RWPE1 (cell line): ENCODE results near the gene AUTS2.

Experiments
- CTCF ChIA-PET: fragments of 350-600 bp; sonication (Branson Sonifier 250); formaldehyde crosslinking; extraction: SDS; loops from one replicate; lab custom pipeline; 2021; lab: Yijun Ruan, JAX
- POLR2A ChIA-PET: fragments of 400-600 bp; formaldehyde crosslinking; extraction: SDS; loops from one replicate; lab custom pipeline; 2020; ENCODE audit warnings: antibody characterized with exemption; ENCODE audit not compliant: low non-redundant PET; lab: Yijun Ruan, JAX
- DNase-seq: peaks from one replicate; pipeline ENCODE4 v3.0.0; 2012; ENCODE audit warnings: low spot score
- H3K27ac ChIP-seq: fragments of 450-650 bp; 2 replicates; pipeline ENCODE4 v1.5.1; 2017
- TF ChIP-seq, protein P1 (sequence below): fragments of 450-650 bp; conservative IDR thresholded peaks from 2 replicates; pipeline ENCODE4 v1.5.1; 2017; ENCODE audit warnings: low read depth, mild to moderate bottlenecking

The AUTS2 gene

DNA sequence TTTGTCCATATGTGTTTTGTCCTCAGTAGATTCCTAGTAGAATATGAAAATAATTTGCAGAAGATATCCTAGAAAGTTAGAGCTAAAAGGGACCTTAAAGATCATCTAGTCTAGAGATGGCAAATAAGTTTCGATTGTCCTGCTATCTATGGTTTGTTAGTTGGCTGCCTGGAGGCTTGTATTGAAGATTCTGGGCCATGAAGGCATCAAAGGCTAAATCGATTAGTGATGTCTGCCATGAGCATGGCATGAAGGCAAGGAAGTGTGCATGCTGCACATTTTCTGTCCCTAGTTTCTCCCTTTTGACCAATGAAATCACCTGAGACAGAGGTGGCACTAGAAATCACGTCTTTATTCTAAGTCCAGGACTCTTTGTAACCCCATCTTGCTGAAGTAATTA lies 979.9 kb downstream of the AUTS2 start:
- TF ChIP-seq, protein P1, sequence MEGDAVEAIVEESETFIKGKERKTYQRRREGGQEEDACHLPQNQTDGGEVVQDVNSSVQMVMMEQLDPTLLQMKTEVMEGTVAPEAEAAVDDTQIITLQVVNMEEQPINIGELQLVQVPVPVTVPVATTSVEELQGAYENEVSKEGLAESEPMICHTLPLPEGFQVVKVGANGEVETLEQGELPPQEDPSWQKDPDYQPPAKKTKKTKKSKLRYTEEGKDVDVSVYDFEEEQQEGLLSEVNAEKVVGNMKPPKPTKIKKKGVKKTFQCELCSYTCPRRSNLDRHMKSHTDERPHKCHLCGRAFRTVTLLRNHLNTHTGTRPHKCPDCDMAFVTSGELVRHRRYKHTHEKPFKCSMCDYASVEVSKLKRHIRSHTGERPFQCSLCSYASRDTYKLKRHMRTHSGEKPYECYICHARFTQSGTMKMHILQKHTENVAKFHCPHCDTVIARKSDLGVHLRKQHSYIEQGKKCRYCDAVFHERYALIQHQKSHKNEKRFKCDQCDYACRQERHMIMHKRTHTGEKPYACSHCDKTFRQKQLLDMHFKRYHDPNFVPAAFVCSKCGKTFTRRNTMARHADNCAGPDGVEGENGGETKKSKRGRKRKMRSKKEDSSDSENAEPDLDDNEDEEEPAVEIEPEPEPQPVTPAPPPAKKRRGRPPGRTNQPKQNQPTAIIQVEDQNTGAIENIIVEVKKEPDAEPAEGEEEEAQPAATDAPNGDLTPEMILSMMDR = no peak
- ChIA-PET CTCF (no interaction called here), POLR2A (interaction anchor here (0.7 kb wide), 1 partner anchor 21 kb away, joined by 5 read pairs; no protein-coding TSS in a partner anchor)
- DNase-seq = no peak
- H3K27ac ChIP-seq = no peak overlapping the region

DNA sequence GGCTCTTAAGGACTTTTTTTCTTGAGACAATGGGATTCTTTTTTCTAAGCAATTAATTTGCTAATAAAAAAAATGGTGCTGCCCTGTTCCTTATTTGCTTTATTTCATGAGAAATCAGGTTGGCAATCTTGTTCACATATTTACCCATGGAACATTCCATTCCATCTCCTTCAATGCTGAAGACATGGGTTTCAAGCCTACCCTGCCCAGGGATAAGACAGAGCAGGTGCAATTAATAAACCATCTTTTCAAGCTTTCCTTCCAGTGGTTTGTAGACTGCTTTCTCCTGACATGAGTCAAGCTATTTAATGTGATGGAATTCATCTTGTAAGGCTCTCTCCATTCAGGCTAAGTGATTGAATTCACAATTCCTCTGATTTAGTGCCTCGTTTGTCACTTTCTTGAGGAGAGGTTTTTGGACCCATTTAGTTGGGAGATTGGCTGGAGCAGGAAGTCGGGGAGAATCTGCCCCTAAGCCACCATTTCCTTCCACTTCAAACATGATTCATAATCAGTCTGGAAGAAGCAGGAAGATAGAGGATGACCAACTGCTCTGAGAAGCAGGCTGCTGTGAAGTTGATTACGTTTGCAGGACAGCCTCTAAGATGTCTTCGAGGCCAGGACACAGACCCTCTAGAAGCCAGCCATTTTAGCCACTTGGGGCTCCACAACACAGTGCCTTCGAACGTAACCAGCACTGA lies 981.3 kb downstream of the AUTS2 start:
- ChIA-PET CTCF (no interaction called here), POLR2A (no interaction called here)
- DNase-seq = no peak
- TF ChIP-seq, protein P1 = no peak
- no peak overlapping the region for H3K27ac ChIP-seq

DNA sequence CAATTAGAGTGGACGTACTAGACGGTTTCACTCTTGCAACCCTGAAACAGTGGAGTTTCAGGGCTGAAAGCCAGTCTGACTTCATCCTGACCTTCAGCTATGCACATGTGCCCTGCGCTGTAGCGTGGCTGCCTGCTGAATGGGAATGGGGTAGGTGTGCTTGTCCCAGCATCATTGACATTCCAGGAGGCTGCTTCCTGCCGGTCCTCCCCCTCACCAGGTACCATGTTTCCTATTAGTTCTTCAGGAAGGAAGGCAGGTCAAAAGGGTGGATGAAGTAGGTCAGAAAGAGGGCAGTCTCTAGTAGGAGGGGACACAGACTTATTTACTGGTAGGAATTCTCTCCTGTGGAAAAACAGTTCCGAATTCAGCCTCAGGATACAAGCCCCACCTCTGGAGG lies 981.9 kb downstream of the AUTS2 start:
- ChIA-PET POLR2A (no interaction called here), CTCF (no interaction called here)
- DNase-seq = no peak
- TF ChIP-seq, protein P1 = no peak
- H3K27ac ChIP-seq = no peak overlapping the region

DNA sequence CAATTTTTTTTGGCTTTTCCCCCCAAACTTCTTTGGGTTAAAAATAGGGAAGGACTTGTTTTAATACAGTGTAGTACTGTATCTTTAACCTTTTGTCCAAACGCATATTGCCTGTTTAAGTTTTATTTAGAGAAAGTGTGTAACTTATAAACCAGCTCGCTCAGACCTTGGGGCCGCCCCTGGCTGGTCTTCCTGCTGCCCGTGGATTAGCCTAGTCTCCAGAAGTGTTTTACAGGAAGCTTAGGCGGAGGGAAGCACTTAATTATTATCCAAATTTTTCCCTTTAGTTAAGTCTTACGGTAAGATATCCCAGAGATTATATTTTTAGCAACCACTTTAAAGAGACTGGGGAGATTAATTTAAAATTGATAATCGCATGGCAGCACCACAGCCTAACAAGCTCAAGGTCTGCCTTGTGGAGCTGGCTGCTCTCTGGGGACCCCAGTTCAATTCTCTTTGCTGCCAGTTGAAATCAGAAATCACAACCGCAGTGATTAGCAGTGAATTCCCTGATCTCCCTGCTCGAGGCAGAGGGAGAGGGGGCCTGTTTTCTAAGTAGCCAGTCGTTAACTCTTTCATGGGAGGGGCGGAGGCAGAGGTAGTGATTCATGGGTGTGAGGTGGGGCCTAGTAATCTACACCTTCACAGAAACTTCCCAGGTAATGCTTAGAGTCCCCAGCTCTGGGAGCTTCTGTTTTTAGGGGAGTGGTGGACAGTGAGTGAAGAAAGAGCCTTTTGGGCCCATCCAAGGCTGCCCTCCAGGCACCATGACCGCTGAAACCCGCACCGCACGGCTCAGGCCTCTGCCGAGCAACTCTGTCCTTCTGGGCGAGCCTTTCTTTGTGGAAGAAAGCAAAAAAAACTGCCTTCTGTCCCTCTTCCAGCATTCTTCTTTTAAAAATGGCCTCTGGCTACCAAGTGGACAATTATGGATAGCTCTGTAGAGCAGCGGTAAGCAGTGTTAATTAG lies 984.9 kb downstream of the AUTS2 start:
- DNase-seq = no peak
- ChIA-PET CTCF (interaction anchor here (0.6 to 0.7 kb wide), 2 partner anchors 14 to 117 kb away, joined by 3 read pairs; no protein-coding TSS in a partner anchor), POLR2A (no interaction called here)
- TF ChIP-seq, protein P1 = no peak
- no peak overlapping the region for H3K27ac ChIP-seq

DNA sequence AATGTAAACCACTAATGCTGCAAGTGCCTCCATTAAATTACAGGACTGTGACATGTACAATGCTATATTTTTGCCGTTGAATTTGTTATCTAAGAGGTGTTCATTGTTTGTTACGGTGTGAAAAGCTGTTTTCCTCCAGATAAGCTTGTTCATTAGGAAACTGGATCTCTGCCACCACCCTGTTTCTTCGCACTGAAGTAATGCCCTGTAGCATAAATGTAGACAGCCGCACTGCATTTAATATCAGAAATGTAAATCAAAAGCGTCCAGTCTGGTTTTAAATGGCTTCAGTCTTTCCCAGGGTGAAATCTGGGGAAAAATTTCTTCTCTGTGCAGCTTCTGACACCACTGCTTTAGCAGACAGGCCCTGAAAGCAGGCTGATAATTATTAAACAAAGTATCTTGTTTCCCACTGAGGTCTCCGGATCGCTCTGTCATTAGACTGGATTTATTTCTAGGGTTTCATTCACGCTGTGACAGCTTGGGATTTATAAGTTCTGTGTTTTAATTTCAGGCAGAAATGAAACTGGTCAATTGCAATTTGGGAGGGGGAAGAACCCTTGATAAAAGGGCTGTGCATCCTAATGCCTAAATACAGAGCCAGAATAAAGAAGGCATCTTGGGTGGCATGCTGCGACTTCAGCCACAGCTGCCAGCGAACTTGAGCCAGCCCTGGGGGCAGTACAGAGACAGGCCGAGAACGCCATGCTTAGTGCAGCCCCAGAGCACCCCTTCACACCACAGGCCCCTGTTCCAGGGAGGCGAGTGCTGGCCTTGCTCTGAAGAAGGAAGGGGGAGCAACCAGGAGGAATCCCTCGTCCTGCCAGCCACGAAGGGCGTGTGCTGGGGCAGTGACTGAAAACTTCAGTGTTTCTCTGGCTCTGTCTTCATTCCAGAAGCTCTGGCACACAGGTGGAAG lies 985.9 kb downstream of the AUTS2 start:
- no peak for DNase-seq
- TF ChIP-seq, protein P1 = no peak
- POLR2A ChIA-PET = no interaction called here
- no peak overlapping the region for H3K27ac ChIP-seq
- CTCF ChIA-PET = interaction anchor here (0.6 to 0.7 kb wide), 2 partner anchors 118 to 491 kb away, joined by 3 read pairs; no protein-coding TSS in a partner anchor

DNA sequence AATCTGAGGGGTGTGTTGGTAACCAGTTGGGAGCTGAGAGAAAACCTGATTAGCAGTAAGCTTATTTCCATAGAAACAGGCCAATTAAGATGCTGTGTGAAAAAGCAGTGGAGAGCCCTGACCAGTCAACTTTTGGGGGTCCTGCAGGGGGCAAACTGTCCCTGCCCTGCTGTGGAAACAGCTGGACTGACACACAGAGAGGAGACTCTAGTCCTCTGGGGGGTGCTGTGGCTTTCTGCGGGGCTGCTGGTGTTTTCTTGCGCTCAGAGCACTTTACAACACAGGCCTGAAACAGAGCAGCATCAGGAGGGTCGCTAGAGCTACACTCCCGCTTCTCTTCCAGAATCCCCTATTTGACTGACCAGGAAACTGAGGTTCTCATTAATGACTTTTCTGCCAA lies 986.8 kb downstream of the AUTS2 start:
- TF ChIP-seq, protein P1 = no peak
- ChIA-PET CTCF (interaction anchor here (0.5 to 0.7 kb wide), 2 partner anchors 139 to 492 kb away, joined by 3 read pairs; no protein-coding TSS in a partner anchor), POLR2A (no interaction called here)
- DNase-seq = no peak
- H3K27ac ChIP-seq = no peak overlapping the region
